Heart right ventricle (tissue), 16 donors: Measurements from ENCODE around the gene MAPK6. TPM values are rescaled to one million over a fixed set of nuclear protein-coding genes. Genes with fewer than 3 reads are reported as not detected.

Source experiments
- ATAC-seq, 8 donors: fragments of 200-7000 bp; cut with Tn5 transposase; one replicate each; pipeline ENCODE4 v1.9.1; 2020; ENCODE audit warnings: mild to moderate bottlenecking in 8 of 8, moderate library complexity in 8 of 8, moderate number of reproducible peaks in 1 of 8
- DNase-seq, 2 donors: peaks; one replicate each; pipeline ENCODE4 v3.0.0-alpha.2; 2020
- H3K27ac ChIP-seq, 10 donors: fragments of 200-600 bp; sonication (generic) in 2 of 10; one replicate each; pipeline versions ENCODE4 v1.5.0 to v1.8.0; 2020 to 2022; ENCODE audit warnings: mild to moderate bottlenecking in 3 of 10
- H3K27me3 ChIP-seq, 7 donors: fragments of 200-600 bp; one replicate each; pipeline ENCODE4 v1.8.0; 2021 to 2022; ENCODE audit warnings: mild to moderate bottlenecking in 2 of 7
- H3K36me3 ChIP-seq, 9 donors: fragments of 200-600 bp; sonication (generic) in 1 of 9; one replicate each; pipeline versions ENCODE4 v1.5.0 to v1.8.0; 2020 to 2022; ENCODE audit warnings: mild to moderate bottlenecking in 2 of 9
- H3K4me1 ChIP-seq, 9 donors: fragments of 200-600 bp; sonication (generic) in 1 of 9; one replicate each; pipeline versions ENCODE4 v1.5.0 to v1.8.0; 2020 to 2022; ENCODE audit warnings: mild to moderate bottlenecking in 4 of 9
- H3K4me3 ChIP-seq, 10 donors: fragments of 200-600 bp; sonication (generic) in 2 of 10; one replicate each; pipeline versions ENCODE4 v1.5.0 to v1.8.0; 2020 to 2022; ENCODE audit warnings: mild to moderate bottlenecking in 7 of 10, moderate library complexity in 2 of 10
- H3K9me3 ChIP-seq, 11 donors: fragments of 200-600 bp in 10 of 11; sonication (generic) in 2 of 11; one replicate each; pipeline versions ENCODE4 v1.5.0 to v1.8.0; 2013 to 2022; ENCODE audit warnings: mild to moderate bottlenecking in 2 of 11, control low read depth in 1 of 11, moderate library complexity in 1 of 11
- CTCF ChIP-seq, 9 donors: fragments of 200-600 bp; sonication (generic) in 2 of 9; IDR thresholded peaks; one replicate each; pipeline versions ENCODE4 v1.5.0 to v1.8.0; 2021 to 2022; ENCODE audit warnings: antibody characterized with exemption in 9 of 9, mild to moderate bottlenecking in 5 of 9, moderate library complexity in 1 of 9
- WGBS, 2 donors: extraction: QIAGEN DNeasy Blood & Tissue Kit; methylation state at CpG; one replicate each; pipeline ENCODE4 v1.1.7; 2013; ENCODE audit warnings: inconsistent platforms in 1 of 2; 5-methylcytosine and 5-hydroxymethylcytosine counted together
- intact Hi-C, 10 donors: fragments of 100-400 bp; cut with DNase I; formaldehyde crosslinking; loops; one replicate each; pipeline versions ENCODE4 v1.11.1 to v1.14.2; 2022
- polyA plus RNA-seq, 2 donors: library from polyadenylated mRNA; stranded (reverse); fragments of 200-250 nt; gene quantifications; one replicate each; pipeline ENCODE4 v1.2.3, GENCODE V29; 2013
- total RNA-seq, 10 donors: library from RNA; stranded (reverse); fragmentation: NEBNext Ultra II Directional in 3 of 10; extraction: Animal tissue kit (Norgen Biotek cat#: 25700) in 3 of 10; gene quantifications; one replicate each; pipeline versions ENCODE4 v1.2.1 to v1.2.4, GENCODE V29; 2021 to 2023
- donor health status: Arrhythmogenic right ventricular cardiomyopathy.
- donor health status: ischemic (EF 13 %, LVEDD 7.1; RV severe dilation, severe dysfunction).
- donor health status: healthy with polysubstance abuse.
- donor health status: DM: no; HTN: yes; CAD: no.
- donor health status: DM: no; HTN: no; CAD: no.
- donor health status: ischemic (EF 25% LVEDD 6.9; RV normal size, moderate dysfunction).
- donor health status: ischemic (EF 25% LVEDD 5.7; RV mildly dilated, moderate dysfunction).
- donor health status: healthy.
- donor health status: DM: yes; HTN: yes; CAD: no.
- donor health status: Ischemic cardiomyopathy.
- donor health status: ischemic (EF 35%, LVEDD 5.7; RV mildly dilated, moderate dysfunction).
- donor health status: nonischemic (EF 11% LVEDD 7.7; RV severe dilation, severe dysfunction).
- donor health status: DM: yes; HTN: yes; CAD: no.
- donor health status: PGD.
- donor health status: ischemic (EF 29% LVEDD 5.4; RV normal size, mild dysfunction).
- donor health status: nonischemic (EF 23%, LVEDD 6.1; RV moderate dilation, normal function).

Gene MAPK6
- total and polyA plus RNA-seq, 12 donors, result 4.2 to 21.8 (median 17.9) TPM

GRCh38 chr15:52097180-52097579 lies 78.2 kb downstream of the MAPK6 start:
- ATAC-seq (no peak), DNase-seq (no peak)
- no peaks in the 10 kb centered on the region for H3K27me3 ChIP-seq
- no peak for TF ChIP-seq CTCF (IDR thresholded peaks at IDR 0.05)
- intact Hi-C loops, result no loop called here
- no peaks in the 10 kb centered on the region for H3K9me3 ChIP-seq
- H3K4me1 ChIP-seq, result peaks cover 0 to 52% (median 13%) of the 10 kb centered on the region in 9 donors
- no peak overlapping the region for H3K4me3 ChIP-seq
- no peaks in the 10 kb centered on the region for H3K36me3 ChIP-seq
- H3K27ac ChIP-seq, result no peak overlapping the region

- no peaks in the 10 kb centered on the region for H3K9me3 ChIP-seq
- WGBS, 2 donors, result 83 to 91% methylated on average over 2 of the region's 2 CpGs
- no peak overlapping the region for H3K4me3 ChIP-seq
- DNase-seq (no peak), ATAC-seq (no peak)
- no peaks in the 10 kb centered on the region for H3K36me3 ChIP-seq
- intact Hi-C loops, result no loop called here
- H3K4me1 ChIP-seq, result peaks cover 0 to 54% (median 9%) of the 10 kb centered on the region in 9 donors
- H3K27ac ChIP-seq, result no peak overlapping the region
- no peak for TF ChIP-seq CTCF (IDR thresholded peaks at IDR 0.05)
- H3K27me3 ChIP-seq, result no peaks in the 10 kb centered on the region
Measured at GRCh38 chr15:52098323-52098722, 79.3 kb downstream of the MAPK6 start.

GRCh38 chr15:52099651-52100272 lies 80.7 kb downstream of the MAPK6 start:
- WGBS, 2 donors, result 95 to 96% methylated on average over 15 of the region's 15 CpGs
- no peak overlapping the region for H3K4me3 ChIP-seq
- H3K4me1 ChIP-seq, result peaks cover 0 to 48% (median 0%) of the 10 kb centered on the region in 9 donors
- ATAC-seq (no peak), DNase-seq (no peak)
- no peak overlapping the region for H3K27ac ChIP-seq
- H3K36me3 ChIP-seq, result no peaks in the 10 kb centered on the region
- H3K27me3 ChIP-seq, result no peaks in the 10 kb centered on the region
- no peaks in the 10 kb centered on the region for H3K9me3 ChIP-seq
- no peak for TF ChIP-seq CTCF (IDR thresholded peaks at IDR 0.05)
- intact Hi-C loops, result loop anchor here in 1 of 10 donors (10.0 kb wide), 1 partner anchor 55 kb away; no protein-coding TSS in a partner anchor

GRCh38 chr15:52100807-52101442 lies 81.9 kb downstream of the MAPK6 start:
- Histone ChIP-seq H3K27ac (no peak overlapping the region), H3K9me3 (no peaks in the 10 kb centered on the region), H3K4me1 (peaks cover 0 to 43% (median 0%) of the 10 kb centered on the region in 9 donors), H3K27me3 (no peaks in the 10 kb centered on the region), H3K36me3 (no peaks in the 10 kb centered on the region), H3K4me3 (no peak overlapping the region)
- intact Hi-C loops, result loop anchor here in 1 of 10 donors (10.0 kb wide), 1 partner anchor 54 kb away; no protein-coding TSS in a partner anchor
- 67 to 71% methylated on average over 6 of the region's 6 CpGs for WGBS, 2 donors
- DNase-seq (peak; percentile 46 to 72), ATAC-seq (peak in 2 of 8 donors; percentile 42 to 64)
- TF ChIP-seq CTCF (IDR thresholded peaks at IDR 0.05), result no peak
